NOMO-1 treated with dmso at 0.1 percent for 144 hours (cell line): ENCODE results near the gene PLCB4.
"Not testable (repeated sequence)": the region's sequence is repeated elsewhere in the genome, so short reads cannot be mapped to it uniquely, and the experiment has no call there.

Experiments used
- DNase-seq: peaks from one replicate; lab custom pipeline; 2025; ENCODE audit not compliant: unreplicated experiment; lab: John Stamatoyannopoulos, UW

PLCB4 gene

GRCh38 chr20:9140162-9140760 is 71.4 kb downstream of the PLCB4 start:
- DNase-seq, result no peak

- DNase-seq, result no peak
These were observed 72.2 kb downstream of the PLCB4 start for GRCh38 chr20:9141070-9141469.

GRCh38 chr20:9141921-9142320 is 73.0 kb downstream of the PLCB4 start:
- no peak for DNase-seq

GRCh38 chr20:9142809-9143208 is 73.9 kb downstream of the PLCB4 start:
- DNase-seq, result no peak

- no peak for DNase-seq
These were observed 75.0 kb downstream of the PLCB4 start for GRCh38 chr20:9143926-9144325.

GRCh38 chr20:9144643-9145042 is 75.8 kb downstream of the PLCB4 start:
- no peak for DNase-seq

- DNase-seq, result no peak
These were observed 76.3 kb downstream of the PLCB4 start for GRCh38 chr20:9145142-9145541.

GRCh38 chr20:9146649-9147048 is 77.8 kb downstream of the PLCB4 start:
- no peak for DNase-seq

GRCh38 chr20:9147547-9148024 is 78.7 kb downstream of the PLCB4 start:
- DNase-seq, result no peak

- no peak for DNase-seq
These were observed 79.4 kb downstream of the PLCB4 start for GRCh38 chr20:9148291-9148690.

GRCh38 chr20:9149087-9149486 is 80.2 kb downstream of the PLCB4 start:
- no peak for DNase-seq

GRCh38 chr20:9149796-9150195 is 80.9 kb downstream of the PLCB4 start:
- DNase-seq, result no peak

- DNase-seq, result no peak
These were observed 81.8 kb downstream of the PLCB4 start for GRCh38 chr20:9150679-9151078.

- DNase-seq, result not testable (repeated sequence)
These were observed 83.3 kb downstream of the PLCB4 start for GRCh38 chr20:9152139-9152538.

- no peak for DNase-seq
These were observed 85.7 kb downstream of the PLCB4 start for GRCh38 chr20:9154464-9155024.

- no peak for DNase-seq
These were observed 87.8 kb downstream of the PLCB4 start for GRCh38 chr20:9156529-9157280.

GRCh38 chr20:9160331-9160730 is 91.4 kb downstream of the PLCB4 start:
- DNase-seq, result no peak

GRCh38 chr20:9160757-9161156 is 91.9 kb downstream of the PLCB4 start:
- DNase-seq, result no peak

GRCh38 chr20:9161311-9161710 is 92.4 kb downstream of the PLCB4 start:
- no peak for DNase-seq

- DNase-seq, result no peak
These were observed 94.4 kb downstream of the PLCB4 start for GRCh38 chr20:9163251-9163650.

- DNase-seq, result no peak
These were observed 95.1 kb downstream of the PLCB4 start for GRCh38 chr20:9163995-9164394.

GRCh38 chr20:9165261-9165660 is 96.4 kb downstream of the PLCB4 start:
- DNase-seq, result no peak
